Measurements from ENCODE around the gene SMYD4. TPM values are rescaled to one million over a fixed set of nuclear protein-coding genes. Genes with fewer than 3 reads are reported as not detected.
"Not testable (repeated sequence)": the region's sequence is repeated elsewhere in the genome, so short reads cannot be mapped to it uniquely, and the experiment has no call there.

Gene SMYD4
- total RNA-seq, 1 donor from 2014 or later = 8.8 TPM

DNA sequence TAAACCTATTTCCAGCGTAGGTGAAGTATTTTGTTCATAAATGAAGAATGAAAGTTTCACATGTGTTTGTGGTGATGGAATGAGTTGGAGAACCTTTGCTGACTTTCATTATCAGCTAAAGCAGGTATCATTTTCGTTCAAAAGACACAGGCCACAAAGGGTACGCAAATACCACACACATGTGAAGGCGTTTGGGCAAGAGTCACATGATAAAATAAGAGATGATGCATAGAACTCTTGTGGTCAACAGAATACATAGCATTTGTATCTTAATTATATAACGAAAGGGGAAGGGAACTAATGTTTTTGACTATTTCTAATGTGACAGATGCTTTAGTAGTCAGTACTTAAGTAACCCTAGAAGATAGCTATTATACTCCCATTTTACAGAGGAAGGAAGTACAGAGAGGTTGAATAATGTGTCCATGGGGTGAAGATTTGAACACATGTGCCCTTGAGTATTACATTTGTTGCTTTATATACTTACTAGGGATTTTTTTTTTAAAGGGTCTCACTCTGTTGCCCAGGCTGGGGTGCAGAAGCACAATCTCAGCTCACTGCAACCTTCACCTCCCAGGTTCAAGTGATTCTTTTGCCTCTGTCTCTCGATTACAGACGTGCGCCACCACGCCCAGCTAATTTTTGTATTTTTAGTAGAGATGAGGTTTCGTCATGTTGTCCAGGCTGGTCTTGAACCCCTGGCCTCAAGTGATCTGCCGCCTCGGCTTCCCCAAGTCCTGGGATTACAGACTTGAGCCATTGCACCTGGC, 4.9 kb upstream of the SMYD4 start:
- no peak for DNase-seq (ENCODE audit: low read depth)

DNA sequence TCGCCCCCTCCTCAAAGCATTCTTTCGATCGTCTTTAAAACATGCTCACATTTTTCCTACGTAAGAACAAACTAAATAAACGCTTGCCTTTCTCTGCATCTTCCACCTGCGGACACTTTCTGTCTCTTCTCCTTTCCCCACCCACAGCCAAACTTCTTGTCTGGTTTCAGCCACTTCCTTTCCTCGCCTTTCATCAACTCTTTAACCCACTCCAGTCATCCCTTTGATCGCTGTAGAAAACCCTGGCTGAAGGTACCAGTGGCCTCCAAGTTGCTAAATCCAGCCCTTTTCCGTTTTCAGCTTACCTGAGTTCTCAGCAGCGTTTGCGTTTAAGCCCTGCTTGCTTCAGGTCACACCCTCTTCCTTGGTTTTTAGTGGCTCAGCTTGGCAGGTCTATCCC, 586 bp upstream of the SMYD4 start:
- no peak for DNase-seq (ENCODE audit: low read depth)

GRCh38 chr17:1829216-1829591, 498 bp downstream of the SMYD4 start:
- DNase-seq (ENCODE audit: low read depth) = no peak

DNA sequence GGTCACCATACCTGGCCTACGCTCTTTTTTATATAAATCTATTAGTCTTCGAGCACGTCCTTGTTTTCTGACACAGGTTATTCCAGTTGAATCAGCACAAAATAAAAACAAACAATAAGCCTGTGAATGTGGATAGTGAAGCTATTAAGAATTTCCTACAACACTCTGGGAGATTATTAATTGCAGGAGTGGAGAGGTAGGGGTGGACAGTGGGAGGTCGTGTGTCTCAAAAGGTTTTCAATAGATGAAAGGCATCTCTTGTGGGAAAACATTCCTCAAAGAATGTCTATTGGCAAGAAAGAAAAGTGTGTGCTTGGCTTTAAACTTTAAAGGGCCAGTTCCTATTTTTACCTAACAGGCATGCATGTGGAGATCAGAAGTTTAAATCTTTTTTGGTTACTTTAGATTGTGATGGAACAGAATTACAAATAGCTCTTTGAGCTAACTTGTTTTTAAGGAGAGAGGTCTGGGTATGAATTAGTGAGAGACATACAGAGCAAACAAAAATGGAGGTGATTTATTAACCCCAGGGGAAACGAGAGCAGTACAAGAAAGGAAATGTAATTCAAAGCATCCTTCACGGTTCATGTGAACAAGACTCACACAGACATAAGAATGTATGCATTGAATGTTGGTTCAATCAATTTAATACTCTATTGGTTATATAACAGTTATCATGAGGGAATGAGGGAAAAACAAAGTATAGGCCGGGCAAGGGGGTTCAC, 9.0 kb downstream of the SMYD4 start:
- DNase-seq (ENCODE audit: low read depth) = no peak

GRCh38 chr17:1813088-1813487, 16.6 kb downstream of the SMYD4 start:
- no peak for DNase-seq (ENCODE audit: low read depth)

DNA sequence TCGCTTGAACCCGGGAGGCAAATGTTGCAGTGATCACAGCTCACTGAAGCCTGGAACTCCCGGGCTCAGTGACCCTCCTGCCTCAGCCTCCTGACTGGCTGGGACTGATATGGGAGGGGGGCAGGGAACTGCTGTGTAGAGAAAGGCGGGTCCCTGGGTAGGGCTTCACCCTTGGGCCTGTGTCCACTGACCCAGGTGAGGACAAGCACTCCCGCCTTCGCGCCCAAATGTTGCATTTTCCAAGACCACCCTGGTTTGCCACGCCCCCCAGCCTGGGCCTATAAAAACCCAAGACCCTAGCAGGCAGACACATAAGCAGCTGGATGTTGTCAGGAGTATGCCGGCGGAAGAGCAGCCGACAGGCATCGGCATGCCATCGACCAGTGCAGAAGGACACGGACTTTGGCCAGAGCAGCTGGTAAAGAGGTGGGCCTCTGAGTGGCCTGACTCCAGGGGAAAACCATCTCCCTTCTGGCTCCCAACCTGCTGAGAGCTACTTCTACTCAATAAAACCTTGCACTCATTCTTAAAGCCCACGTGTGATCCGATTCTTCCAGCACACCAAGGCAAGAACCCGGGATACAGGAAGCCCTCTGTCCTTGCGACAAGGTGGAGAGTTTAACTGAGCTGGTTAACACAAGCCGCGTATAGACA, 19.1 kb downstream of the SMYD4 start:
- DNase-seq (ENCODE audit: low read depth) = no peak

DNA sequence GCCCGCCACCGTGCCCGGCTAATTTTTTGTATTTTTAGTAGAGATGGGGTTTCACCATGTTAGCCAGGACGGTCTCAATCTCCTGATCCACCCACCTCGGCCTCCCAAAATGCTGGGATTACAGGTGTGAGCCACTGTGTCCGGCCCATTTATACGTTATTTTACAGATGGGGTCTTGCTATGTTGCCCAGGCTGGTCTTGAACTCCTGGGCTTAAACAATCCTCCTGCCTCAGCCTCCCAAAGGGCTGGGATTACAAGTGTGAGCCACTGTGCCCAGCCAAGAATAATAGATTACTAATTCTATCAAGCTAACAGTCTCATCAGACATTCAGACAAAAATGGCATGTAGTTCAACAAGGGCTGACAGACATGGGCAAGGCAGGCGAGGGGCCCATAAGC, 19.9 kb downstream of the SMYD4 start:
- DNase-seq (ENCODE audit: low read depth) = not testable (repeated sequence)

DNA sequence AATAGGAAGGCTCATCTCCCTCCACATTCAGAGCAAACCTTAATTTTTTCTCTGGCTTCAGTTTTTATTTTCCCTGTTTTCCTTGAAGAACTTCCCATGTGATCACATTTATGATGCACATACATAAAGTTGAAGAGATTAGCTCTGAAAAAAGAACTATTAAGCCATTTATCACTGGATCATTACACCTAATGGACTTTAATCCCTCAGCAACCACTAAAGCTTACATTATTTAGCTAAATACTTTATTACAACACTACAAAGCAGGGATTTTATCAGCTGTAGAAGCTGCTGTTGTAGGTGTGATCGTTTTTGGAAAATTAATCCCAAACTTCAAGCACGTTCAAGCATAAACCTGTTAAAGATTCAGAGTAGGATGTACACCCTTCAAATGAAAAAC, 21.1 kb downstream of the SMYD4 start:
- DNase-seq (ENCODE audit: low read depth) = no peak

DNA sequence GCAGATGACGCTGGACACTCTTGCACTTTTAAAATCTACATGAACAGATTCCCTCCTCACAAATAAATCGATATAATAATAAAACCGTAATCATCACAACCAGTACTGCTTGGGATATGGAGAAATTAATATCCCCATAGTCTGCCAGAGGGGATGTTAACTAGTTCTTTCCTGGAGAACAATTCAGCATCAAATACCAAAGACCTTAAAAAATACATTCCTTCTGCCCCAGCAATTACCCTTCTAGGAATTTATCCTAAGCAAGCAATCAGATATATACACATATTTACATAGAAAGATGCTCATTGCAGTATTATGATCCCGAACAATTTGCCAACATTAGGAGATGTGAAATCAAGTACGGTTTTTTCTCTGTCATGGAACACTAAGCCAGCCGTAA, 21.8 kb downstream of the SMYD4 start:
- DNase-seq (ENCODE audit: low read depth) = no peak

GRCh38 chr17:1803280-1803679, 26.4 kb downstream of the SMYD4 start:
- no peak for DNase-seq (ENCODE audit: low read depth)

DNA sequence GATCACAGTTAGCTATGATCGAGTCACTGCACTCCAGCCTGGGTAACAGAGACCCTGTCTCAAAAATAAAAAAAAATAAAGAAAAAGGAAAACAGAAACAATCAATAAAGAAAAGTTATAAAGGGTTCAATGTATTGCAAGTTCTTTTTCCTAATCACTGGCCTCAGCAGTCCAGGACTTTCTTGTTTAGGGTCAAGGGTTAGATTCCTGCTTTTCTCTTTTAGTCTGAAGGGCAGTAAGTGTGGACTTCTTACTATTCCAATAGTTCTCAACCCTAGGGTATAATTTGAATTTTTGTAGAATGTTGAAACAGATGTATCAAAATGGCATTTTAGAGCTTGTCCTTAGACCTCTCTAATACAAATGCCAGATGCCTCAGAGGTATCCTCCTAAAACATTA, 27.3 kb downstream of the SMYD4 start:
- no peak for DNase-seq (ENCODE audit: low read depth)

DNA sequence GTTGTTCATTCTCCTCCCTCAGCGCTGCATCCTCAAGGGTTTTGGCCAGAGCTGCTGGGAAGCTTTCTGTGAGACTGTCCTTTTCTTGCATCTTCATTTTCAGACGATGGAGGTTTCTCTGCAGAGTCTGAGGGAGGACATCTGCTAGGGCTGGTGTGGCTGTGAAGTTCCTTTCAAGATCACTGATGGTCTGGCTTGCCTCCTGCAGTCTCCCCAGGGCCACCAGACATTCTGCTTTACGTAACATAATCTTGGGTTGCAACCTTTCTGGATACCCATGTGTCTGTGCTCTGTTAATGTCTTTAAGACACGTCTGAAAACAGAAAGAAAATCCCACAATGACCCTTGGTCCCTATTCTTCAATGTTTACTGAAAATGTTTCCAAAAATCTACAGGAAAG, 29.0 kb downstream of the SMYD4 start:
- DNase-seq (ENCODE audit: low read depth) = no peak

DNA sequence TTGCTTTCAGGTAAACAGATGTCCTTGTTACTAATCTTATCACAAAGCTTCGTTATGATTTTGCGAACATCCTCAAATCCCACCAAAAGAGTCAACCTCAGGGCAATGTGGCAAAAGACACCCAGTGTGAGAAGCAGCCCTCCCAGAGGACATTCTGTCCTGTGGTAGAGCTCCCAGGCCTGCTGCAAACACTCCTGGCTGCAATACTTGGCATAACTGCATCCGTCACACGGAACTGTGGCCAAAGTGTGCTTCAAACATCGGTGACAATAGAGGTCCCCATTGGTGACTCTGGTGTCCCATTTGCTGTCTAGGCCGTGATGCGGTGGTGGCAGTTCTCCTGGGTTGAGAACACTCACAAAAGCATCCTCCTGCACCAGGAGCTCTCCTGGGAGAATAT, 29.5 kb downstream of the SMYD4 start:
- no peak for DNase-seq (ENCODE audit: low read depth)

DNA sequence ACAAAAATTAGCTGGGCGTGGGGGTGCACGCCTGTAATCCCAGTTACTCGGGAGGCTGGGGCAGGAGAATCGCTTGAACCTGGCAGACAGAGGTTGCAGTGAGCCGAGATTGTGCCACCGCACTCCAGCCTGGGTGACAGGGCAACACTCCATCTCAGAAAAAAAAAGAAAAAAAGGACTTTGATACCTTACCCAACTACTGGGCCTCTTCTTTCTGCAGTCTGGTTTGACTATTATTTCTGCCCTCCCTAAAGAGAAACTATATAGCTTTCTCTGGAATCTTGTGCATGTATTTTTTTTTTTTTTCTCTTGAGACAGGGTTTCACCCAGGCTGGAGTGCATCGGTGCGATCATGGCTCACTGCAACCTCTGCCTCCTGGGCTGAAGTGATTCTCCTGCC, 31.9 kb downstream of the SMYD4 start:
- DNase-seq (ENCODE audit: low read depth) = not testable (repeated sequence)

GRCh38 chr17:1797323-1797722, 32.4 kb downstream of the SMYD4 start:
- no peak for DNase-seq (ENCODE audit: low read depth)

DNA sequence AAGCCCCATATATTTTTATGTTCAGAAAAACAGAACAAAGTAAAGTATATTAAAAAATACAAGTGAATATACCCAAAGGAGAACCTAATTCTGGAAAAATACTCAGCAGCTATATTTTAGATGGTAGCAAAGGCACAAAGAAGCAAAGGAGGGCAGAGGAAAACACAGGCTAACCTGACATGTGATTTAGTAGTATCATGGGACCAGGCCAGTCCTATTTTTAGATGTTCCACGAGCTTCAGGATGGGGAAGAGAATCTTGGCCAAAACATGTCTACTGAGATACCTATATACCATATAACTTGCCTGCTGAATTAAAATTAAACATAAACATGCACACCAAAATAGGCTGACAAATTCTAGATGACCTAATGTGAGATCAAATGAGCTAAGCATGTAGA, 32.9 kb downstream of the SMYD4 start:
- DNase-seq (ENCODE audit: low read depth) = peak; percentile 65

GRCh38 chr17:1793447-1793806, 36.3 kb downstream of the SMYD4 start:
- peak; percentile 55 for DNase-seq (ENCODE audit: low read depth)

GRCh38 chr17:1792495-1793446, 36.9 kb downstream of the SMYD4 start:
- no peak for DNase-seq (ENCODE audit: low read depth)

DNA sequence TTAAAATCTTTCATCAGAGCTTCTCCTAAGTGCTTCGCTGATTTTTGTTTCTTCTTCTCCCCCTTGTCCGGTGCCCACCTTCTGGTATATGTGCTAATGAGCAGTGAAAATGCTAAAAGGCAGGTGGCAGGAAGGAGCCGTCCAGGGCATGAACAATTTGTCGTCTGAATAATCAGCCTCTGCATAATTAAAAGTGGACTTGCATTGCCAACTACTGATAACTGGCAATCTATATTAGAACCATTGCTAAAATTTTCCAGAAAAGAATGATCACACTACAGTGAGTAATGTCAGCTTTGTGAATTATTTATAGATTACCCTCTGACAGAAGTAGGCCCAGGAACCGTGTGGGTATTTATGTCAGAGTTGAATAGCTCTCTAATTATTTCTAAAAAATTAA, 39.8 kb downstream of the SMYD4 start:
- no peak for DNase-seq (ENCODE audit: low read depth)

- DNase-seq (ENCODE audit: low read depth) = peak; percentile 92
Measured at GRCh38 chr17:1787301-1787902, 42.3 kb downstream of the SMYD4 start.

DNA sequence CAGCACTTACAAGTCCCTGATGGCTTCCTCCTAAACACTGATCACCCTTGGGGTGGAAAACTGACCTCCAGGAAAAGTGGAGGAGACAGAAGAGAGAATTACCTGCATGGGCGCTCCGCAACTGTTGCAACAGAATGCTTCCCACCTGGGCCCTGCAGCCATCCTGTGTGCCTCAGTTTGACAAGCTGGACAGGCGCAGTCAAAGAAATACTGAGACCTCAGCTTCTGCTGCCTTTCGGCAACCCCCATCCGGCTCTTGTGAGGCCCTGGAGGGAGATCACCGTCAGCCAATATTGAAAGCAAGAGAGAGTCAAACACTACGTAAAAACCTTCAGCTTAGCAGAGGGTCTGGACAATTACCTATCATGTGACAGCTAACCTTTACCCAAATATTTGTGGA, 43.0 kb downstream of the SMYD4 start:
- no peak for DNase-seq (ENCODE audit: low read depth)

Measured in myocyte (in vitro differentiated cells).